Measurements from ENCODE around the gene EPS8L1.

Gene EPS8L1

GRCh38 chr19:55115446-55116065, 39.9 kb downstream of the EPS8L1 start:
- no peak for DNase-seq (ENCODE audit: low read depth)

- peak; percentile 66 for DNase-seq (ENCODE audit: low read depth)
These were observed 40.7 kb downstream of the EPS8L1 start for GRCh38 chr19:55116232-55116858.

- no peak for DNase-seq (ENCODE audit: low read depth)
These were observed 41.4 kb downstream of the EPS8L1 start, which contains the start of gene PPP1R12C for GRCh38 chr19:55116859-55117662. Gene PPP1R12C (minus strand): TSS chr19:55117637. CDS start chr19:55117543, 94 bp downstream.

GRCh38 chr19:55117663-55118391, 42.2 kb downstream of the EPS8L1 start:
- DNase-seq (ENCODE audit: low read depth): peak; percentile 99

GRCh38 chr19:55118401-55118991, 42.8 kb downstream of the EPS8L1 start:
- peak; percentile 15 for DNase-seq (ENCODE audit: low read depth)

GRCh38 chr19:55119053-55119452, 43.4 kb downstream of the EPS8L1 start:
- no peak for DNase-seq (ENCODE audit: low read depth)

GRCh38 chr19:55131421-55131820, 55.8 kb downstream of the EPS8L1 start:
- peak; percentile 45 for DNase-seq (ENCODE audit: low read depth)

- DNase-seq (ENCODE audit: low read depth): no peak
These were observed 56.9 kb downstream of the EPS8L1 start for GRCh38 chr19:55132453-55133129.

- DNase-seq (ENCODE audit: low read depth): no peak
These were observed 58.2 kb downstream of the EPS8L1 start for GRCh38 chr19:55133639-55134444.

GRCh38 chr19:55134736-55135135, 59.1 kb downstream of the EPS8L1 start:
- DNase-seq (ENCODE audit: low read depth): no peak

GRCh38 chr19:55136399-55137102, 60.9 kb downstream of the EPS8L1 start:
- DNase-seq (ENCODE audit: low read depth): no peak
